AG04450 (cell line): Measurements from ENCODE around the gene PPM1A. TPM values are rescaled to one million over a fixed set of nuclear protein-coding genes. Genes with fewer than 3 reads are reported as not detected.

Experiments
- CTCF ChIA-PET: fragments of 300-600, 350-600 bp; formaldehyde crosslinking; extraction: SDS; loops from one replicate; lab custom pipeline; 2022; ENCODE audit warnings: antibody characterized with exemption, inconsistent platforms; lab: Charles Lee
- POLR2A ChIA-PET: fragments of 350-600 bp; formaldehyde crosslinking; extraction: SDS; loops from one replicate; lab custom pipeline; 2021; ENCODE audit warnings: antibody characterized with exemption, inconsistent platforms; lab: Yijun Ruan, JAX
- DNase-seq: peaks from one replicate; pipeline ENCODE4 v3.0.0-alpha.2; 2011; ENCODE audit warnings: low read depth, low spot score
- H3K27ac ChIP-seq: one replicate; pipeline ENCODE4 v1.5.1; 2012; ENCODE audit warnings: low read depth, low read length, control low read depth
- H3K27me3 ChIP-seq: one replicate; pipeline ENCODE4 v1.6.0; 2012; ENCODE audit warnings: low read length; ENCODE audit not compliant: control insufficient read depth, insufficient read depth
- H3K4me3 ChIP-seq: 2 replicates; pipeline ENCODE4 v1.5.1; 2011; ENCODE audit warnings: mild to moderate bottlenecking, low read depth, low read length, control low read depth
- H3K9me3 ChIP-seq: 2 replicates; pipeline ENCODE4 v1.5.1; 2012; ENCODE audit warnings: low read length; ENCODE audit not compliant: control insufficient read depth, insufficient read depth
- CTCF ChIP-seq: IDR thresholded peaks from 2 replicates; pipeline ENCODE4 v1.5.1; 2011; ENCODE audit warnings: low read depth, low read length, control low read depth, inconsistent platforms
- polyA plus RNA-seq: library from polyadenylated mRNA; depleted of rRNA; stranded (reverse); fragments of >200 nt; gene quantifications from 2 replicates; pipeline ENCODE4 v1.2.3, GENCODE V29; 2011

The PPM1A gene
- polyA plus RNA-seq, 1 experiment: 44.1 TPM

GRCh38 chr14:60232185-60232584 is 16.8 kb upstream of the PPM1A start:
- Histone ChIP-seq H3K9me3 (no peaks in the 10 kb centered on the region), H3K27me3 (no peaks in the 10 kb centered on the region), H3K27ac (no peak overlapping the region), H3K4me3 (no peak overlapping the region)
- DNase-seq: no peak
- CTCF ChIA-PET: no interaction called here
- POLR2A ChIA-PET: no interaction called here
- TF ChIP-seq CTCF: no peak

GRCh38 chr14:60233251-60233650 is 15.8 kb upstream of the PPM1A start:
- POLR2A ChIA-PET: no interaction called here
- no peak; the same call in 1 of the 2 replicates for TF ChIP-seq CTCF
- H3K27me3 ChIP-seq: no peaks in the 10 kb centered on the region
- no peaks in the 10 kb centered on the region for H3K9me3 ChIP-seq
- H3K27ac ChIP-seq: no peak overlapping the region
- no peak for DNase-seq
- CTCF ChIA-PET: no interaction called here
- no peak overlapping the region for H3K4me3 ChIP-seq

- Histone ChIP-seq H3K9me3 (no peaks in the 10 kb centered on the region), H3K27me3 (peaks cover 2% of the 10 kb centered on the region), H3K27ac (no peak overlapping the region), H3K4me3 (no peak overlapping the region)
- ChIA-PET POLR2A (no interaction called here), CTCF (no interaction called here)
- no peak for DNase-seq
- TF ChIP-seq CTCF: no peak
These were observed 15.1 kb upstream of the PPM1A start for GRCh38 chr14:60233891-60234290.

GRCh38 chr14:60235440-60235839 is 13.6 kb upstream of the PPM1A start:
- ChIA-PET POLR2A (no interaction called here), CTCF (no interaction called here)
- Histone ChIP-seq H3K4me3 (no peak overlapping the region), H3K27me3 (peaks cover 7% of the 10 kb centered on the region), H3K9me3 (no peaks in the 10 kb centered on the region), H3K27ac (no peak overlapping the region)
- DNase-seq: no peak
- TF ChIP-seq CTCF: no peak

GRCh38 chr14:60238955-60239354 is 10.1 kb upstream of the PPM1A start:
- Histone ChIP-seq H3K9me3 (no peaks in the 10 kb centered on the region), H3K27me3 (peaks cover 7% of the 10 kb centered on the region), H3K27ac (no peak overlapping the region), H3K4me3 (no peak overlapping the region)
- ChIA-PET POLR2A (no interaction called here), CTCF (interaction anchor here (1.2 kb wide), 1 partner anchor 111 kb away, joined by 4 read pairs; no protein-coding TSS in a partner anchor)
- DNase-seq: no peak
- TF ChIP-seq CTCF: no peak
